GM10266 (cell line): Measurements from ENCODE around the gene AHCY.

ENCODE experiments used
- DNase-seq: peaks from one replicate; pipeline ENCODE4 v3.0.0; 2012; ENCODE audit errors: extremely low spot score
- TF ChIP-seq, protein P1 (sequence below): IDR thresholded peaks from 2 replicates; pipeline ENCODE4 v1.5.1; 2012; ENCODE audit warnings: mild to moderate bottlenecking, low read depth; ENCODE audit not compliant: control insufficient read depth, insufficient read depth; ENCODE audit errors: missing control alignments

Gene AHCY

DNA sequence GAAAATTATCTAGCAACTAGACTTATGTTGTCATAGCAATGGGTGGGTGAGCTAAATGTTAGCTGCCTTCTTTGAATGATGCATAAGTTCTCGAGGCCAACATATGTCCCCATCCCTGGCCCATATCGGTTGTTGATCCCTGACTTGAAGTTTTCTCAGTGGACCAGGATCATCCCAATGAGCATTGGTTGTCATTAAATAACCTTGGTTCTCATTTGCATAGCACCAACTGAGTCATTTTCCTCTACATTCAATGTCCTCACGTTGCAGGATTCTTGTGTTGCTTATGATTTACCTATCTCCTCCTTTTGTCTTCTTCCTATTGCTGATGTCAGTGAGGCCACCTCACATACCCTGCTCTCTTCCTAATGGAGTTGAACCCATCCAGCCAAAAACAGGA, 12.1 kb upstream of the AHCY start:
- TF ChIP-seq, protein P1, sequence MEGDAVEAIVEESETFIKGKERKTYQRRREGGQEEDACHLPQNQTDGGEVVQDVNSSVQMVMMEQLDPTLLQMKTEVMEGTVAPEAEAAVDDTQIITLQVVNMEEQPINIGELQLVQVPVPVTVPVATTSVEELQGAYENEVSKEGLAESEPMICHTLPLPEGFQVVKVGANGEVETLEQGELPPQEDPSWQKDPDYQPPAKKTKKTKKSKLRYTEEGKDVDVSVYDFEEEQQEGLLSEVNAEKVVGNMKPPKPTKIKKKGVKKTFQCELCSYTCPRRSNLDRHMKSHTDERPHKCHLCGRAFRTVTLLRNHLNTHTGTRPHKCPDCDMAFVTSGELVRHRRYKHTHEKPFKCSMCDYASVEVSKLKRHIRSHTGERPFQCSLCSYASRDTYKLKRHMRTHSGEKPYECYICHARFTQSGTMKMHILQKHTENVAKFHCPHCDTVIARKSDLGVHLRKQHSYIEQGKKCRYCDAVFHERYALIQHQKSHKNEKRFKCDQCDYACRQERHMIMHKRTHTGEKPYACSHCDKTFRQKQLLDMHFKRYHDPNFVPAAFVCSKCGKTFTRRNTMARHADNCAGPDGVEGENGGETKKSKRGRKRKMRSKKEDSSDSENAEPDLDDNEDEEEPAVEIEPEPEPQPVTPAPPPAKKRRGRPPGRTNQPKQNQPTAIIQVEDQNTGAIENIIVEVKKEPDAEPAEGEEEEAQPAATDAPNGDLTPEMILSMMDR = no peak
- no peak for DNase-seq

DNA sequence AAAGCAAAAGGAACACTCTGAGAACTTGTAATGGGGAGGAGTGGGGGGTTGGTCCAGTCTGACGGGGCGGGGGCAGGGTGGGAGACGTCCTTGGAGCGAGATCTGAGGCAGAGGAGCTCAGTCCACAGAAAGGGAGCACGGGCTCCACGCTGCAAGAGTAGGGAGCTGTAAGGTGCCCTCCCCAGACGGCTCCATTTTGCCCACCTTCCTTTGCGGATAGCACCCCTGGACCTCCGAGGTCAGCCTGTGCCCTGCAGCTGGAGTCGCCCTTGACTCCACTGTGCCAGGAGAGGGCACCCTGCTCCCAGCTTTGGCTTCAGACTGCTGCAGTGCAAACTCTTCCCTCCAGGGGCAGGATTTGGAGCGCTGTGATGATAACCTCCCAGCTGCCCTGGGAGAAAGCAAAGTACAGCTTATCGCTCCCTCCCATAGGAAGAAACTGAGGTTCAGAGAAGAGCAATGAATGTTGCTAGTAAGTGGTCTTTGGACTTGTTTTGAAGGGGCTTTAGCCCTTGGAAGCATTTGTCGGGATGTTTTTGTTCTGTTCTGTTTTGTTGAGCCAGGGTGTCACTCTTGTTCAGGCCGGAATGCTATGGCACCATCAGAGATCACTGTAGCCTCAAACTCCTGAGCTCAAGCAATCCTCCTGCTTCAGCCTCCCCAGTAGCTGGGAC, 9.5 kb upstream of the AHCY start:
- TF ChIP-seq, protein P1 = peak; percentile 100
- peak; percentile 86 for DNase-seq

DNA sequence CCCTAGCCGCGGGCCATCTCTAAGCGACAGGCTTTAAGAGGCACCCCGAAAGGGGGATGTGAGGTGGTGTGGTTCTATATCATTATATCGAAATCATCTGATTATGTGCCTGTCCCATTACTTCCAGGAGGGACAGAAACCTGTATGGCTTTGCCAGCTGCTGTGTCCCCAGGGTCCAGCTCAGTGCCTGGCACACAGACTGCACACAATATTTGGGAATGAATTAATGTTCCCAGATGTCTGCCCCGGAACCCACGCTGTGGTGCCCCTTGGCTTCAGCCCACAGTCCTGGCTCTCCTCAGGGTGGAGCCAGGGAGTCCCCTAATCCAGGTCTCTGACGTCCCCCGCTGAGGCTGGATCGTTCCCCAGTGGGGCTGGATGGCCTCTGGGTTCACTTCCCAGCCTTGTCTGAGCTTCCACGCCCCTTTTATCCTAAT, 8.9 kb upstream of the AHCY start:
- no peak for DNase-seq
- TF ChIP-seq, protein P1 = no peak

DNA sequence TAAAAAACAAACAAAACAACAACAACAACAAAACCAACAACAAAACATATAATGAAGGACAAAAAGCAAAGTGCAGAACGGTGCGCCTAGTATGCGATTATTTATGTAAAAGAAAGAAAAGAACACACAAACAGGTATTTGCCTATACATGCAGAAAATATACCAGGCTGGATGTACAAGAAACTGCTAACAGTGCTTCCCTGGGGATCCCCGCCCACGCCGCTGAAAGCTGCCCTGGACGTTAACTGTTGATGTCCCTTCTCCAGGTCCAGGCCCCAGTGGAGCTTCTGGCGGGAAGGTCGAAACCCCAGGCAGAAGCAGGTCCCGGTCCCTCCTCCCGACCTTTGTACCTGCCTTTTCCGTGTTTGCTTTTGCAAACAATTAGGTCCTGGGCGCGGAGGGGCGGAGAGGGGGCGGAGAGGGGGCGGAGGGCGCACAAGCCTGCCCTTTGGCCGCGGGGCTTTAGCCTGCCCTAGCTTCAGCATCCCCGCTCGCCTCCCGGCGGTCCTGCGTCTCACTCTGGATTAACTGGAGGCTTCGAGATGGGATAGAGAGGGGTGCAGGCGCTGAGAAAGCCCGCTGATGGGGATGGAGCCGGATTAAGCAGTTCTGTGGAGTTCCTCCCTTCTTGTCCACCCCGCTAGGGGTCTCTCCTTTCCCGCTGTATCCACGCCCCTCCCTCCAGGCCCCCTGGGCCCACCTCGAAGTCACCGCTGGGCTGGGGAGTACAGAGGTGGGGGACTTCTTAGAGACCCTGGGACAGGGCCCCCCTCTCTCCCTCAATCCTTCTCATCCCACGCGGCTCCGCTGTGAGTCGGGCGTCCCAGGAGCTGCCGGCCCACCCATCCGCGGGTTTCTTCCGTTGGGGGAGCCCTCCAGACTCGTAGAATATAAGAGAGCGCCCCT, 8.2 kb upstream of the AHCY start:
- TF ChIP-seq, protein P1 = peak; percentile 20
- DNase-seq = no peak

DNA sequence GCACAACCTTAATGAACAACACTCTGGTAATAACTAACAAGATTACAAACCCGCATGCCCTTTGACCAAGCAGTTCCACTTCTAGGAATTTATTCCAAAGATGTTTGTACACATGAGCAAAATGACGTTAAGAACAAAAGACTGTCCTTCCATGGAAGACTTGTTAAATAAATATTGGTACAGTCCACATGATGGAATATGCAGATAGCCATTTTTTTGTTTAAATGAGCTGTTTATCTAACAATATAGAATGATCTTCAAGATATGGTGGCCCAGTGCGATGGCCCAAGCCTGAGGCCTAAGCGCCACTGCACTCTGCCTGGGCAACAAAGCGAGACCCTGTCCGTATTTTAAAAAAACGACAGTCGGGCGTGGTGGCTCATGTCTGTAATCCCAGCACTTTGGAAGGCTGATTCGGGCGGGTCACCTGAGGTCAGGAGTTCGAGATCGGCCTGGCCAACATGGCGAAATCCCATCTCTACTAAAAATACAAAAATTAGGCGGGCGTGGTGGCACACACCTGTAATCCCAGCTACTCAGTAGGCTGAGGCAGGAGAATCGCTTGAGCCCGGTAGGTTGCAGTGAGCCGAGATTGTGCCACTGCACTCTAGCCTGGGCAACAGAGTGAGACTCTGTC, 7.4 kb upstream of the AHCY start:
- no peak for DNase-seq

DNA sequence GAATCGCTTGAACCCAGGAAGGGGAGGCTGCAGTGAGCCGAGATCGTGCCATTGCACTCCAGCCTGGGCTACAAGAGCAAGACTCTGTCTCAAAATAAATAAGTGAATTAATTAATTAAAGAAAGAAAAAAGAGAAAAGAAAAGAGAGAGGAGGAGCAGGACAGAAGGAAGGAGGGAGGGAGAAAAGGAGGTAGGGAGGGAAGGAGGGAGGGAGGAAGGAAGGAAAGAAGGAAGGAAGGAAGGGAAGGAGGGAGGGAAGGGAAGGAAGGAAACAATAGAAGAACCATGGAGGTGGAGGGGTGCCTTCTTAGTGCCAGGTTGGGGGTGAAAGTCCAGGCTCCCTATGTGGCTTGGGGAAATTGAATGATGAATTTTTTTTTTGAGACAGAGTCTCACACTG, 6.5 kb upstream of the AHCY start:
- no peak for DNase-seq
- TF ChIP-seq, protein P1 = no peak

More for the DNA sequence above, 7.4 kb upstream of the AHCY start:
- TF ChIP-seq, protein P1 = no peak
